GM04503 (cell line): ENCODE data around the gene NDUFS8.

Experiments
- DNase-seq: peaks from one replicate; pipeline ENCODE4 v3.0.0-alpha.2; 2012; ENCODE audit warnings: low read depth

NDUFS8 gene

DNA sequence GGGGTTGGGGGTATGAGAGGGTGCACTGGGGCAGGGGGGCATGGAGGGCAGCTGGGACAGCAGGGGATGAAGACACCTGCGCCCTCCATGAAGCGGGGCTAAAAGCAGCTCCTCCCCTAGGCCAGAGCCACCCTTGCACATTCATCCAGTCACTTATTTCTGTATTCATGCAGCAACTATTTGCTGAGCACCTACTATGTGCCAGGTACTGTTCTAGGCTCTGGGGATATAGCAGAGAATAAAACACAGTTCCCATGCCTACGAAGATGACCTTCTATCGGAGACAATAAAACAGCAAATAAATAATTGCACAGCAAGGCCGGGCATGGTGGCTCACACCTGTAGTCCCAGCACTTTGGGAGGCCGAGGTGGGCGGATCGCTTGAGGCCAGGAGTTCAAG is 15.0 kb upstream of the NDUFS8 start:
- DNase-seq = no peak

DNA sequence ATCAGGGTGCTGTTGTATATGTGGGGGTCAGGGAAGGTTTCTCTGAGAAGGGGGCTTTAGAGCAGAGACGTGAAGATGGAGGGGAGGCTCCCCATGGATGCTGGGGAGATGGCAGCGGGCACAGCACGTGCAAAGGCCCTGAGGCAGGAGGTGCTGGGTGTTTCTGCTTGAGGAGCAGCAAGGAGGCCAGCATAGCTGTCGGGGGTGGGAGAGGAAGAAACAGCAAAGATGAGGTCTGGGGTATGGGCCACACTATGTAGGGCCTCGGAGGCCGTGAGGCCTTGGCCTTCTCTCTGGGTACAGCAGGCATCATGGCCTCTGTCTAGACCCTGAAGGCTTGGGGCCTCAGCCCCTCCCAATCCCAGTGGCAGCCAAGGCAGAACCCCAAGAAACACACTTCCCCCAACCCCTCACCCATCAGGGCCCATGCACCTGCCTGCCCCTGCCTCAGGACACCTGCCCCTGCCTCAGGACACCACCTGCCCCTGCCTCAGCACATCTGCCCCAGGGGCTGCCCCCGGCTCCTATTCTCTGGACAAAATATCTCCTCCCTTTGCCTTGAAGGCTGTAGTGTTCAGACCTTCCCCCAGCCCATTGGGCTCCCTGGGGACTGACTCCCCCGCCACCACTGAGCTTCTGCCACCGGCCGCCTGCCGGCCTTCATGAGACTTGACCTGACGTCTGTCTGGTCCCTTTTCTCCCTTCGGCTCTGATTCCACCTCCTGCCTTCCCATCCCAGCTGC is 14.1 kb upstream of the NDUFS8 start:
- no peak for DNase-seq

GRCh38 chr11:68016904-68017817 is 13.3 kb upstream of the NDUFS8 start:
- no peak for DNase-seq

DNA sequence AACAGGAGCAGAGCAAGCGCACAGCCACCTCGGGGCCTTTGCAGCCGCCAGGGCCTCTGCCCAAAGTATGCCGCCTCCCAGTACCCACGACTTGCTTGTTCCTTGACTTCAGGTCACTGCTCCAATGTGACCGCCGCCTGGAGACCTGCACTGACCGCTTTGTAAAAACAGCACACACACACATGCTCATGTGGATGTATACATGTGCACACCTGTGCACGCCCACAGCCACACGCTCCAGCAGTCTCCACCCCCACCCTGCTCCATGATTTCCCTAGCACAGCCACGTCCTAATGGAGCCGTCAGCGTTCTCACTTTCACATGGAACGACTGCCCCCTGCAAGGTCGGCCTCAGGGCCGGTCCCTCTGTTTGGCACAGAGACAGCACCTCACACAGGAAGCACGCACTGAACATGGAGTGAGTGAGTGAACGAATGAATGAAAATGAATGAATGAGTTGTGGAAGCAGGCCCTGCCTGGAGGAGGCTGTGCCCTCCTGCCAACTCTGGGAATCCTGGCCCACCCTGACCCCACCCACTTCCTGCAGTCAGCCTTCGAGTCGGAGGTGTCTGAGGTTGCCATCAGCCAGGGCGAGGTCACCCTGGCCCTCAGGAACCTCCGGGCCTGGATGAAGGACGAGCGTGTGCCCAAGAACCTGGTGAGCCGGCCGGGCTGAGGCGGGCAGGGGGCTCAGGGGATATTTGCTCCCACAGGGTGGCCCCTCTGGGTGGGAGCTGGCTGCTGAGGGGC is 12.3 kb upstream of the NDUFS8 start:
- DNase-seq = no peak

- DNase-seq = no peak
Observed at GRCh38 chr11:68018730-68019190, 11.7 kb upstream of the NDUFS8 start.

- no peak for DNase-seq
Observed at GRCh38 chr11:68019486-68019885, 11.0 kb upstream of the NDUFS8 start.

DNA sequence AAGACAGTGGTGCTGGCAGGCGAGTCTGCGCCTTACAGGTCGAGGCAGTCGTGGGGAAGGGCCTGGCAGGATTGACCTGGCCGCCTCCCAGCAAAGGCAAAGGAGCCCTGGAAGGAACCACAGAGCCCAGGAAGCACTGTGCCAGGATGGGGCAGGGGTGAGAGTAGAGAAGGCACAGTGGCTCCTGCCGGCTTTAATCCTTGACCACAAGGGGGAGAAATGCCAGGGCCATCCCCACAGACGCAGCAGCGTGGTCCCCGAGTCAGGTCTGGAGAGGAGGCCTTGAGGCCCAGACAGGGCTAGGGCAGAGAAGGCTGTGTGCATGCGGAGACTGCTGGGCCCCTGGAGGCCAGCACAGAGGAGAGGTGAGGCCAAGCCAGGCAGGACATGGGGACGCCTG is 9.9 kb upstream of the NDUFS8 start:
- DNase-seq = no peak

DNA sequence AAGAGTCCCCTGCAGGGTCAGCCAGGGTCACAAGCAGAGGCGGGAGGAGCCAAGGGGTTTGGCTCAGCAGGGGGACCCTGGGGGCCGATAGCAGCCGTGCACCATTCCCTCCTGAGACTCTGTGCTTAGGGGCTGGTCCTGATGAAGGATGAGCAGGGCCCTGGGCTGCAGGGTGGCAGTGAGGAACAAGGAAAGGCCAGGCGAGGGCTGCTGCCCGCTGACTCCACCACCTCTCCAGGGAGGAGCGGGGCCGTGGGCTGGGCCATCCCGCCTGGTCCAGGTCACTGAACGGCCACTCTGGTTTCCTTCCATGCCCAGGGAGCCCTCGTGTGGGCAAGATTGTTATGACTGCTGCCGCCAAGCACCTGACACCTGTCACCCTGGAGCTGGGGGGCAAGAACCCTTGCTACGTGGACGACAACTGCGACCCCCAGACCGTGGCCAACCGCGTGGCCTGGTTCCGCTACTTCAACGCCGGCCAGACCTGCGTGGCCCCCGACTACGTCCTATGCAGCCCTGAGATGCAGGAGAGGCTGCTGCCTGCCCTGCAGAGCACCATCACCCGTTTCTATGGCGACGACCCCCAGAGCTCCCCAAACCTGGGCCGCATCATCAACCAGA is 9.2 kb upstream of the NDUFS8 start:
- DNase-seq = no peak

- no peak for DNase-seq
Observed at GRCh38 chr11:68022531-68022930, 8.0 kb upstream of the NDUFS8 start.

GRCh38 chr11:68024508-68024907 is 6.0 kb upstream of the NDUFS8 start:
- no peak for DNase-seq

DNA sequence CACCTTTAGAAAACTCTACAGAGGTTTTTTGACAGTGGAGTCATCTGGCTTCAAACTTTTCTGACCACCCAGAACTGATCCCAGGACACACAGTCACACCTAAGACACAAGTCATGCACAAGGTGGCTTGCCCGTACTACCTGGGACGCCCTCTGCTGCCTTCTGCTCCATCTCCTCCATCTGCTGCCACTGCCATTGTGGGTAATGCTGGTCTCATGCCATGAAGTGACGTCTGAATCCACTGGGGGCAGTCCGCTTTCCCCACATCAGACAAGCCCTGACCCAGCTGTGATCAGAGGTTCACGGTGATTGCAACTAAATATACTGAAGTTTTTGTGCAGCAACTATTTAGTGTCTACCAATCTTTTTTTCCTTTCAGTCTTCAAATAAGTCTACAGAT is 5.4 kb upstream of the NDUFS8 start:
- DNase-seq = no peak

- DNase-seq = no peak
Observed at GRCh38 chr11:68026391-68027105, 3.9 kb upstream of the NDUFS8 start.

- DNase-seq = no peak
Observed at GRCh38 chr11:68027667-68028066, 2.8 kb upstream of the NDUFS8 start.

DNA sequence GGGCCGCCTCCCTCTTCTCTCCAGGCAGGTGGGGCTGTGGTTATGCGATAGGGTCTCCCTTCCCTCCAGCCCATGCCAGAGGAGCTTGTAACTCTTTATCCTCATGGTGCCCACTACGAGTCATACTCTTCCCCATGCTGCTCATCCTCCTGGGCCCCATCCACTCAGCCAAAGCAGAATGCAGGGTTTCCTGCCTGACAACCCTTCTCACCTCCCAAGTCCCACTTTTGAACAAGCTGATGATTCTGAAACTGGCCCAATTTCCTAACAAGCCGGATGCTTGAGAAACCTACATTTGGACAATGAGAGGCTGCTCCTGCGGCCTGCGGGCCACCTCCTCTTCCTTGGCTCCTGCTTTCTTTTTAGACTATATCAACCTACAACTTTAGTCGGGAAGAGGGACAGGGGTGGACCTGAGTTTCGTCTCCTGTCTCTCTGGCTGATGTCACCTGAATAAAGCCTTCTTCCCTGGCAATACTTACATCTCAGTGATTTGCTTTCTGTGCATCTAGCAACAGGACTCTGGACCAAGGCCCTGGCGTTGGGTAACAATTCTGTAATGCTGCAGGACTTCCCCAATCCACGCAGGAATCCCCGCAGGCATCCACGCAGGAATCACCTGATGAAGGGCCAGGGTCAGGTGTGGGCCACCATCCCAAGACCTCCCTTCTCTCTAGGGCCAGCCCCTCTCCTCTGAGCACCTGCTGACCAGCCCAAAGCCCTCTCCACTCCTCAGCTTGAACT is 1.5 kb upstream of the NDUFS8 start:
- DNase-seq = no peak

DNA sequence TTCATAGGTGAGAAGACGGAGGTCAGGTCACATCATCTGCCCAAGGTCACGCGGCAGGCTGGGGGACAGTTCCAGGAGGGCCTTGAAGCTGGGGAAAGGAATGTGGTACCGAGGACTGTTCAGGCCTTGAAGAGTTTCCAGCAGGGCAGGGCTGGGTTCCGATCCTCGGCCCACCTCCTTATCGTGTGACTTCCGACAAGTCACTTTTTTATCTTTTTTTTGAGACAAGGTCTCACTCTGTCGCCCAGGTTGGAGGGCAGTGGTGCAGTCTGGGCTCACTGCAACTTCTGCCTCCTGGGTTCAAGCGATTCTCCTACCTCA is 623 bp downstream of the NDUFS8 start:
- DNase-seq = no peak

- DNase-seq = no peak
Observed at GRCh38 chr11:68032003-68032402, 1.5 kb downstream of the NDUFS8 start.

DNA sequence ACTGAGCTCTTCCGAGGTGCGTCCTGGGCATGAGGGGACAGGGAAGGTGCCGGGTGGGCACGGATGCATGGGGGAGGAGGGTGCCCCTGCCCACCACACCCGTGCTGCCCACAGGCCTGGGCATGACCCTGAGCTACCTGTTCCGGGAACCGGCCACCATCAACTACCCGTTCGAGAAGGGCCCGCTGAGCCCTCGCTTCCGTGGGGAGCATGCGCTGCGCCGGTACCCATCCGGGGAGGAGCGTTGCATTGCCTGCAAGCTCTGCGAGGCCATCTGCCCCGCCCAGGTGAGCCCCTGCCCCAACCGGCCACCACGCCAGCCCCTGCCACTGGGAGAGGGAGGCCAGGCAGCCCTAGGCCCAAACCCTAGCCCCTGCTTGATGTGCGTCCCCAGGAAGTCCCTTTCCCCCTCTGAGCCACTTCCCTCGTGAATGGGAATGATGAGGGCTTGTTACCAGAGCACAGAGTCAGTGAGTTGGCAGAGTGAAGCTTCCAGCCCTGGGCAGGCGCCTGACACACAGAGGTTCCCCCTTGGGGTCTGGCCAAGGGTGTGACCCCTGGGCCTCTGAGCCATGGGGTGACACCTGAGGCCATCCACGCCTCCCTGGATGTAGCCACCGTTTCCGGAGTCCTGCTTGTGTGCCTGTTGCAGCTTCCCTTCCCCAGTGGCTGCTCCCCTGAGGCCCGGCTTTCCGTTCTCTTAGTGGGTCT is 2.7 kb downstream of the NDUFS8 start:
- no peak for DNase-seq

DNA sequence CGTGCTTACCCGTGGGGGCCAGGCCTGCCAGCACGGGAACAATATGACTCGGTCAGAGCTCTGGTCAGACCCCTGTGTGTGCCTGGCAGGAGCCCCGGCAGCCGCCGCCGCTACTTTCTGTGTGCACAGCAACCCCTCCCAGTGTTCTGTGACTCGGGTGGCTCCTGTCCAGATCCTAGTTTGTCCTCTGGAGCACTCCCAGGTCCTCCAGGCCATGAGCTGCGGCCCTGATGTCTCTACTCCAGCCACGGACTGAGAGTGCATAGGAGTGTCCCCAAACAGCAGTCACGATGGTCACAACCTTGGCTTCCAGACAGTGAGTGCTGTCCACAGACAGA is 3.2 kb downstream of the NDUFS8 start:
- no peak for DNase-seq

- no peak for DNase-seq
Observed at GRCh38 chr11:68035266-68035876, 4.9 kb downstream of the NDUFS8 start.

DNA sequence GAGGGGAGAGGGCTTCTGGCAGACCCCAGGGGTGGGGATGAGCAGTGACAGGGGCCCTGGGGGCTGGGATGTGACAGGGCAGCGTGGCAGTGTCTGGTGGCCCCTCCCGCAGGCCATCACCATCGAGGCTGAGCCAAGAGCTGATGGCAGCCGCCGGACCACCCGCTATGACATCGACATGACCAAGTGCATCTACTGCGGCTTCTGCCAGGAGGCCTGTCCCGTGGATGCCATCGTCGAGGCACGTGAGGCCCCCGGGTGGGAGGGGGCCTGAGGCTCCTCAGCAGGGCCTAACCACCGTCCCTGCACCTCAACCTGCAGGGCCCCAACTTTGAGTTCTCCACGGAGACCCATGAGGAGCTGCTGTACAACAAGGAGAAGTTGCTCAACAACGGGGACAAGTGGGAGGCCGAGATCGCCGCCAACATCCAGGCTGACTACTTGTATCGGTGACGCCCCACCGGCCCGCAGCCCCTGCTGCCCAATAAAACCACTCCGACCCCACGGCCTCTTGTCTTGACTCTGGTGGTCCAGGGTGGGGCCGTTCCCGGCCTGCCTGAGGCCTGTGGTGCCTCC is 5.7 kb downstream of the NDUFS8 start:
- no peak for DNase-seq
